Heart left ventricle (tissue), 13 donors: ENCODE measurements around the gene PGAM2.
"Not testable (repeated sequence)": the region's sequence is repeated elsewhere in the genome, so short reads cannot be mapped to it uniquely, and the experiment has no call there.

Experiments used
- POLR2A ChIP-seq, 2 donors: fragments of 450-650 bp; IDR thresholded peaks; one replicate each; pipeline ENCODE4 v1.6.1; 2017; ENCODE audit warnings: antibody characterized with exemption in 2 of 2, mild to moderate bottlenecking in 2 of 2, moderate library complexity in 2 of 2
- TF ChIP-seq, protein P1 (sequence below), 12 donors: fragments of 200-600 bp; sonication (generic) in 4 of 12; IDR thresholded peaks; one replicate each; pipeline versions ENCODE4 v1.5.0 to v1.8.0; 2018 to 2022; ENCODE audit warnings: antibody characterized with exemption in 12 of 12, mild to moderate bottlenecking in 5 of 12
- donor health status: ischemic (EF 13 %, LVEDD 7.1; RV severe dilation, severe dysfunction).
- donor health status: DM: no; HTN: yes; CAD: no.
- donor health status: DM: no; HTN: no; CAD: no.
- donor health status: ischemic (EF 25% LVEDD 6.9; RV normal size, moderate dysfunction).
- donor health status: ischemic (EF 25% LVEDD 5.7; RV mildly dilated, moderate dysfunction).
- donor health status: ischemic (EF 35%, LVEDD 5.7; RV mildly dilated, moderate dysfunction).
- donor health status: nonischemic (EF 11% LVEDD 7.7; RV severe dilation, severe dysfunction).
- donor health status: DM: yes; HTN: yes; CAD: no.
- donor health status: PGD.
- donor health status: ischemic (EF 29% LVEDD 5.4; RV normal size, mild dysfunction).
- donor health status: nonischemic (EF 23%, LVEDD 6.1; RV moderate dilation, normal function).

DNA sequence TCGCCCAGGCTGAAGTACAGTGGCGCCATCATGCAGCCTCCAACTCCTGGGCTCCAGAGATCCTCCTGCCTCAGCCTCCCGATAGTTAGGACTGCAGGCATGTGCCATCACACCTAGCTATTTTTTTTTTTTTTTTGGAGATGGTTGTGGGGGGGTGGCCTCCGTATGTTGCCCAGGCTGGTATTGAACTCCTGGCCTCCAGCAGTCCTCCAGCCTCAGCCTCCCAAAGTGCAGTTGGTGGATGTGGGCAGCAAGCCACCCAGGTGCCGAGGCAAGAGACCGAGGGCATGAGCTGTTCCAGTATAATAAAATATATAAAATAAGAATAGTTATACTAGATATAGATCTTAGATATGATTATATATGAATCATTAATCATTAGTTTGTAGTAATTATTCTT lies 45.5 kb downstream of the PGAM2 start:
- TF ChIP-seq, protein P1, sequence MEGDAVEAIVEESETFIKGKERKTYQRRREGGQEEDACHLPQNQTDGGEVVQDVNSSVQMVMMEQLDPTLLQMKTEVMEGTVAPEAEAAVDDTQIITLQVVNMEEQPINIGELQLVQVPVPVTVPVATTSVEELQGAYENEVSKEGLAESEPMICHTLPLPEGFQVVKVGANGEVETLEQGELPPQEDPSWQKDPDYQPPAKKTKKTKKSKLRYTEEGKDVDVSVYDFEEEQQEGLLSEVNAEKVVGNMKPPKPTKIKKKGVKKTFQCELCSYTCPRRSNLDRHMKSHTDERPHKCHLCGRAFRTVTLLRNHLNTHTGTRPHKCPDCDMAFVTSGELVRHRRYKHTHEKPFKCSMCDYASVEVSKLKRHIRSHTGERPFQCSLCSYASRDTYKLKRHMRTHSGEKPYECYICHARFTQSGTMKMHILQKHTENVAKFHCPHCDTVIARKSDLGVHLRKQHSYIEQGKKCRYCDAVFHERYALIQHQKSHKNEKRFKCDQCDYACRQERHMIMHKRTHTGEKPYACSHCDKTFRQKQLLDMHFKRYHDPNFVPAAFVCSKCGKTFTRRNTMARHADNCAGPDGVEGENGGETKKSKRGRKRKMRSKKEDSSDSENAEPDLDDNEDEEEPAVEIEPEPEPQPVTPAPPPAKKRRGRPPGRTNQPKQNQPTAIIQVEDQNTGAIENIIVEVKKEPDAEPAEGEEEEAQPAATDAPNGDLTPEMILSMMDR (IDR thresholded peaks at IDR 0.05): not testable (repeated sequence)
- not testable (repeated sequence) for TF ChIP-seq POLR2A (IDR thresholded peaks at IDR 0.05)
